ENCODE data around the gene NOXO1. TPM values are rescaled to one million over a fixed set of nuclear protein-coding genes. Genes with fewer than 3 reads are reported as not detected.
"Not testable (repeated sequence)": the region's sequence is repeated elsewhere in the genome, so short reads cannot be mapped to it uniquely, and the experiment has no call there.

Gene NOXO1
- total RNA-seq, 2 donors from 2014 or later, result not detected

GRCh38 chr16:1958715-1959268 lies 22.5 kb downstream of the NOXO1 start:
- H3K4me3 ChIP-seq, result peak overlapping the region; percentile 86
- peak overlapping the region; percentile 58 to 75 for H3K27ac ChIP-seq
- ATAC-seq (ENCODE audit: insufficient number of reproducible peaks, low FRiP score, low read depth) (peak; percentile 2), DNase-seq (ENCODE audit: low spot score) (no peak)
- TF ChIP-seq CTCF (IDR thresholded peaks at IDR 0.05), result no peak
- no peaks in the 10 kb centered on the region for H3K9me3 ChIP-seq
- H3K27me3 ChIP-seq (replicated peaks; ENCODE audit: insufficient read depth), result no peaks in the 10 kb centered on the region
- peaks cover 18% of the 10 kb centered on the region for H3K36me3 ChIP-seq
- peaks cover 6 to 19% of the 10 kb centered on the region in 2 donors for H3K4me1 ChIP-seq (ENCODE audit: control insufficient read depth in 1 of 2, low read depth in 2 of 2)

- H3K27me3 ChIP-seq (replicated peaks; ENCODE audit: insufficient read depth); H3K9me3 ChIP-seq; ATAC-seq (ENCODE audit: insufficient number of reproducible peaks, low FRiP score, low read depth); H3K4me3 ChIP-seq; H3K27ac ChIP-seq; DNase-seq (ENCODE audit: low spot score): not testable (repeated sequence)
- H3K36me3 ChIP-seq, result peaks cover 18% of the 10 kb centered on the region
- H3K4me1 ChIP-seq (ENCODE audit: control insufficient read depth in 1 of 2, low read depth in 2 of 2), result peaks cover 6 to 19% of the 10 kb centered on the region in 2 donors
Observed at GRCh38 chr16:1958143-1958491, 23.2 kb downstream of the NOXO1 start.

GRCh38 chr16:1957434-1958142 lies 23.7 kb downstream of the NOXO1 start:
- not testable (repeated sequence) for ATAC-seq (ENCODE audit: insufficient number of reproducible peaks, low FRiP score, low read depth); H3K4me3 ChIP-seq; H3K27me3 ChIP-seq (replicated peaks; ENCODE audit: insufficient read depth); DNase-seq (ENCODE audit: low spot score); H3K27ac ChIP-seq; H3K9me3 ChIP-seq
- H3K36me3 ChIP-seq, result peaks cover 13% of the 10 kb centered on the region
- peaks cover 6 to 19% of the 10 kb centered on the region in 2 donors for H3K4me1 ChIP-seq (ENCODE audit: control insufficient read depth in 1 of 2, low read depth in 2 of 2)

- H3K27ac ChIP-seq, result no peak overlapping the region
- DNase-seq (ENCODE audit: low spot score) (no peak), ATAC-seq (ENCODE audit: insufficient number of reproducible peaks, low FRiP score, low read depth) (no peak)
- H3K27me3 ChIP-seq (replicated peaks; ENCODE audit: insufficient read depth), result no peaks in the 10 kb centered on the region
- TF ChIP-seq CTCF (IDR thresholded peaks at IDR 0.05), result no peak
- H3K9me3 ChIP-seq, result no peaks in the 10 kb centered on the region
- peaks cover 0 to under 1% of the 10 kb centered on the region in 2 donors for H3K4me1 ChIP-seq (ENCODE audit: control insufficient read depth in 1 of 2, low read depth in 2 of 2)
- no peak overlapping the region for H3K4me3 ChIP-seq
- no peaks in the 10 kb centered on the region for H3K36me3 ChIP-seq
Observed at GRCh38 chr16:1953734-1954133, 27.5 kb downstream of the NOXO1 start.

DNA sequence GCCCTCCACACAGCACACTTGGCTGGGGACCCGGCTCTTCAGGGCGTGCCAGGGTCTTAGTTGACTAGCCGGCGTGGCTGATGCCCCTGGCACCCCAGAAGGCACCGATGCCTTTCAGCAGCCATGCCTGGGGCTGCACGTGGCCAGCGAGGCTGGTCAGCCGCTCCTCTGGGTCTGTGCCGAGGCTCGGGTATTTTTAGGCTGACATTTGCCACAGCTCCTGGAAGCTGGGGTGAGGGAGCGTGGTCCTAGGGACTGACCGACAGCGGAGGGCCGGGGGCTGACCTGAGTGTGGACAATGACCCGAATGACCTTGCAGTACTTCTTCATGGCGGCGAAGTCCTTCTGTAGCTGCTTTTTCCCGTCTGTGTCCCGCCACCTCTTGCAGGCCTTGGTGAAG lies 30.7 kb downstream of the NOXO1 start:
- no peaks in the 10 kb centered on the region for H3K36me3 ChIP-seq
- no peaks in the 10 kb centered on the region for H3K4me1 ChIP-seq (ENCODE audit: control insufficient read depth in 1 of 2, low read depth in 2 of 2)
- ATAC-seq (ENCODE audit: insufficient number of reproducible peaks, low FRiP score, low read depth) (no peak), DNase-seq (ENCODE audit: low spot score) (no peak)
- no peaks in the 10 kb centered on the region for H3K27me3 ChIP-seq (replicated peaks; ENCODE audit: insufficient read depth)
- no peak overlapping the region for H3K4me3 ChIP-seq
- no peak for TF ChIP-seq CTCF (IDR thresholded peaks at IDR 0.05)
- H3K27ac ChIP-seq, result no peak overlapping the region
- no peaks in the 10 kb centered on the region for H3K9me3 ChIP-seq

GRCh38 chr16:1950047-1950446 lies 31.2 kb downstream of the NOXO1 start:
- Histone ChIP-seq H3K27me3 (replicated peaks; ENCODE audit: insufficient read depth) (no peaks in the 10 kb centered on the region), H3K9me3 (no peaks in the 10 kb centered on the region), H3K4me1 (ENCODE audit: control insufficient read depth in 1 of 2, low read depth in 2 of 2) (no peaks in the 10 kb centered on the region), H3K27ac (no peak overlapping the region), H3K36me3 (no peaks in the 10 kb centered on the region), H3K4me3 (no peak overlapping the region)
- DNase-seq (ENCODE audit: low spot score) (no peak), ATAC-seq (ENCODE audit: insufficient number of reproducible peaks, low FRiP score, low read depth) (no peak)
- TF ChIP-seq CTCF (IDR thresholded peaks at IDR 0.05), result no peak

All from thoracic aorta (tissue), 2 donors.